ENCODE data around the gene LDLRAD4. TPM values are rescaled to one million over a fixed set of nuclear protein-coding genes. Genes with fewer than 3 reads are reported as not detected.

Gene LDLRAD4
- total RNA-seq, 4 donors from 2014 or later = 14.0 to 36.9 (median 29.3) TPM

DNA sequence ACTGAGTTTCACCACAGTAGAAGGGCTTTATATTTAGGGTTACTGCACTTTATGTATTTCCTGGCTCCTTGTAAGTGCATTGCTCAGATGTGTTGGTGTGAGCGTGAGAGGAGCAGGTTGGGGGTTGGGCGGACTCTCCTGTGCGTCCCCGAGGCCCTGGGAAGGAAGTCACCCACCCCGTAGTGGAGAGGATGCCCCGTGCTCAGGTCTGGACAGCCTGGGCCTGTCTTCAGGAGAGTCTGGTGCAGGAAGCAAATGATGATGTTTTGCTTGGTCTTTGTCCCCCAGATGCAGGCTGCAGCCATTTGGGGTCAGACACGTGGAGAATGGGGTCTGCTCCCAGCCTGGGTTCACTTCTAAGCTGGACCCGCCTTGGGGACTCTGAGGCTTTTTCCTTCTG is 182.8 kb downstream of the LDLRAD4 start:
- WGBS, 2 donors = 78 to 81% methylated on average over 8 of the region's 8 CpGs
- H3K27me3 ChIP-seq = no peaks in the 10 kb centered on the region

GRCh38 chr18:13401826-13402225 is 183.3 kb downstream of the LDLRAD4 start:
- H3K27me3 ChIP-seq = no peaks in the 10 kb centered on the region
- no peaks in the 10 kb centered on the region for H3K4me1 ChIP-seq
- WGBS, 2 donors = 92 to 93% methylated on average over 10 of the region's 10 CpGs
- H3K27ac ChIP-seq = no peak overlapping the region
- no peak for DNase-seq (ENCODE audit: low spot score in 2 of 2)
- TF ChIP-seq POLR2A (IDR thresholded peaks at IDR 0.05) (no peak), EP300 (IDR thresholded peaks at IDR 0.05) (no peak)
- TF ChIP-seq, protein P1, sequence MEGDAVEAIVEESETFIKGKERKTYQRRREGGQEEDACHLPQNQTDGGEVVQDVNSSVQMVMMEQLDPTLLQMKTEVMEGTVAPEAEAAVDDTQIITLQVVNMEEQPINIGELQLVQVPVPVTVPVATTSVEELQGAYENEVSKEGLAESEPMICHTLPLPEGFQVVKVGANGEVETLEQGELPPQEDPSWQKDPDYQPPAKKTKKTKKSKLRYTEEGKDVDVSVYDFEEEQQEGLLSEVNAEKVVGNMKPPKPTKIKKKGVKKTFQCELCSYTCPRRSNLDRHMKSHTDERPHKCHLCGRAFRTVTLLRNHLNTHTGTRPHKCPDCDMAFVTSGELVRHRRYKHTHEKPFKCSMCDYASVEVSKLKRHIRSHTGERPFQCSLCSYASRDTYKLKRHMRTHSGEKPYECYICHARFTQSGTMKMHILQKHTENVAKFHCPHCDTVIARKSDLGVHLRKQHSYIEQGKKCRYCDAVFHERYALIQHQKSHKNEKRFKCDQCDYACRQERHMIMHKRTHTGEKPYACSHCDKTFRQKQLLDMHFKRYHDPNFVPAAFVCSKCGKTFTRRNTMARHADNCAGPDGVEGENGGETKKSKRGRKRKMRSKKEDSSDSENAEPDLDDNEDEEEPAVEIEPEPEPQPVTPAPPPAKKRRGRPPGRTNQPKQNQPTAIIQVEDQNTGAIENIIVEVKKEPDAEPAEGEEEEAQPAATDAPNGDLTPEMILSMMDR (IDR thresholded peaks at IDR 0.05) = no peak
- H3K36me3 ChIP-seq = no peaks in the 10 kb centered on the region
- H3K9me3 ChIP-seq = no peaks in the 10 kb centered on the region
- H3K4me3 ChIP-seq = no peak overlapping the region

More for the DNA sequence above, 182.8 kb downstream of the LDLRAD4 start:
- Histone ChIP-seq H3K4me1 (no peaks in the 10 kb centered on the region), H3K4me3 (no peak overlapping the region), H3K27ac (no peak overlapping the region), H3K9me3 (no peaks in the 10 kb centered on the region), H3K36me3 (no peaks in the 10 kb centered on the region)
- no peak for DNase-seq (ENCODE audit: low spot score in 2 of 2)
- TF ChIP-seq EP300 (IDR thresholded peaks at IDR 0.05) (no peak), POLR2A (IDR thresholded peaks at IDR 0.05) (no peak)
- TF ChIP-seq, protein P1 (IDR thresholded peaks at IDR 0.05) = no peak

- DNase-seq (ENCODE audit: low spot score in 2 of 2) = no peak
- 90 to 92% methylated on average over 31 of the region's 31 CpGs for WGBS, 2 donors
- no peaks in the 10 kb centered on the region for H3K9me3 ChIP-seq
- H3K27me3 ChIP-seq = no peaks in the 10 kb centered on the region
- no peak overlapping the region for H3K27ac ChIP-seq
- no peak overlapping the region for H3K4me3 ChIP-seq
- H3K36me3 ChIP-seq = no peaks in the 10 kb centered on the region
- TF ChIP-seq POLR2A (IDR thresholded peaks at IDR 0.05) (no peak), EP300 (IDR thresholded peaks at IDR 0.05) (no peak)
- TF ChIP-seq, protein P1 (IDR thresholded peaks at IDR 0.05) = no peak
- H3K4me1 ChIP-seq = no peaks in the 10 kb centered on the region
Observed at GRCh38 chr18:13403786-13404549, 185.4 kb downstream of the LDLRAD4 start.

GRCh38 chr18:13405305-13406038 is 186.9 kb downstream of the LDLRAD4 start:
- H3K36me3 ChIP-seq = peaks cover 0 to 2% (median 0%) of the 10 kb centered on the region in 3 donors
- H3K9me3 ChIP-seq = no peaks in the 10 kb centered on the region
- WGBS, 2 donors = 91 to 93% methylated on average over 17 of the region's 17 CpGs
- H3K27ac ChIP-seq = no peak overlapping the region
- H3K4me3 ChIP-seq = no peak overlapping the region
- no peaks in the 10 kb centered on the region for H3K4me1 ChIP-seq
- no peaks in the 10 kb centered on the region for H3K27me3 ChIP-seq
- TF ChIP-seq POLR2A (IDR thresholded peaks at IDR 0.05) = no peak
- no peak for TF ChIP-seq EP300 (IDR thresholded peaks at IDR 0.05)
- TF ChIP-seq, protein P1 (IDR thresholded peaks at IDR 0.05) = no peak
- DNase-seq (ENCODE audit: low spot score in 2 of 2) = no peak

DNA sequence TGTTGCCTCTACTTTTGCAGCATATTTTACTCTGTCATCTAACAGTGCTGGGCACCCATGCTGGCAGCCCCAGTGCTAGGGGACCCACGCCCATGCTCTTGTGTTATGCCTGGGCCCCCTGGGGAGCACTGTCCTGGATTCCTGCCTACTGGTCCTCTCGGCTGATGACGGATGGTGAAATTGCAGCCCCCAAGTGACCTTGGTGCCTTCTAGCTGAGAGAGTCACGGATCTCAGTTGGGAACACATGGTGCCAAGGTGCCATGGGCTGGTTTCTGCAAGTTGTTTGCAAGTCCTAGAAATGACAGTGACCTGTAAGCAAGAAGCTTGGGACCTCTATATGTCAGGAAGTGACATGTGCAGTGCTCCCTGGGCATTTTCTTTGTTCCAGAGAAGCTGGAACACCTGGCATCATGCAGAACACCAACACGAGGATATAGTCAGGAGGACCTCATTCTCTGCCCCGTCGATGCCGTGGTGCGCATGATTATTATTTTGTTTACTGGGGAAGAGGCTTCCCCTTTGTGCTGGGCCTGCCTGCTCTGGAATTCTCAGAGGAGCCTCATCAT is 187.6 kb downstream of the LDLRAD4 start:
- 89 to 91% methylated on average over 9 of the region's 9 CpGs for WGBS, 2 donors
- no peak for DNase-seq (ENCODE audit: low spot score in 2 of 2)
- H3K4me3 ChIP-seq = no peak overlapping the region

More for the DNA sequence above, 187.6 kb downstream of the LDLRAD4 start:
- H3K27me3 ChIP-seq = no peaks in the 10 kb centered on the region
- TF ChIP-seq, protein P1 (IDR thresholded peaks at IDR 0.05) = no peak
- TF ChIP-seq POLR2A (IDR thresholded peaks at IDR 0.05) = no peak
- H3K27ac ChIP-seq = no peak overlapping the region
- H3K4me1 ChIP-seq = no peaks in the 10 kb centered on the region
- peaks cover 0 to 2% (median 0%) of the 10 kb centered on the region in 3 donors for H3K36me3 ChIP-seq
- H3K9me3 ChIP-seq = no peaks in the 10 kb centered on the region

All from tibial nerve (tissue), 4 donors.